ENCODE results near the gene PEX11B.

DNA sequence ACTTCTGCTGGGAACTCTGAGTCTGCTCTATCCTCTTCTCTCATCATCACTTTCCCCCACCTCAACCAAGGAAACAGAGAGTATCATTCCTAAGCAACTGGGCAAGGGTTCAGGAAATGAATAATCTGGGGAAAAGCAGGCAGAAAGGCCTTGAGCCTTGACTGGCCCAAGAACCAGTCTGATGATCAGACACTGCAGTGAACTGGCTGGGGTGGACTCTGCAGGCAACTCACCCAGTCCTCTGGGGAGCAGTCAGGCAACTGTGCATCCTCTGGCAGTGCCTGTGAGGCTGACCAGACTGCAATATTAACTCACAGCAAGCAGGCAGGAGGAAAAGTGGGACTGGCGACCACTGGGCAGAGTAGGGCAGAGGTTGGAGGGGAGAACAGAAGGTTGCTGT, 33.8 kb downstream of the PEX11B start:
- TF ChIP-seq GATA2 (IDR thresholded peaks at IDR 0.05; ENCODE audit: insufficient read depth, insufficient read length, low read depth, low read length) = no peak
- TF ChIP-seq, protein P1, sequence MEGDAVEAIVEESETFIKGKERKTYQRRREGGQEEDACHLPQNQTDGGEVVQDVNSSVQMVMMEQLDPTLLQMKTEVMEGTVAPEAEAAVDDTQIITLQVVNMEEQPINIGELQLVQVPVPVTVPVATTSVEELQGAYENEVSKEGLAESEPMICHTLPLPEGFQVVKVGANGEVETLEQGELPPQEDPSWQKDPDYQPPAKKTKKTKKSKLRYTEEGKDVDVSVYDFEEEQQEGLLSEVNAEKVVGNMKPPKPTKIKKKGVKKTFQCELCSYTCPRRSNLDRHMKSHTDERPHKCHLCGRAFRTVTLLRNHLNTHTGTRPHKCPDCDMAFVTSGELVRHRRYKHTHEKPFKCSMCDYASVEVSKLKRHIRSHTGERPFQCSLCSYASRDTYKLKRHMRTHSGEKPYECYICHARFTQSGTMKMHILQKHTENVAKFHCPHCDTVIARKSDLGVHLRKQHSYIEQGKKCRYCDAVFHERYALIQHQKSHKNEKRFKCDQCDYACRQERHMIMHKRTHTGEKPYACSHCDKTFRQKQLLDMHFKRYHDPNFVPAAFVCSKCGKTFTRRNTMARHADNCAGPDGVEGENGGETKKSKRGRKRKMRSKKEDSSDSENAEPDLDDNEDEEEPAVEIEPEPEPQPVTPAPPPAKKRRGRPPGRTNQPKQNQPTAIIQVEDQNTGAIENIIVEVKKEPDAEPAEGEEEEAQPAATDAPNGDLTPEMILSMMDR (IDR thresholded peaks at IDR 0.05; ENCODE audit: extremely low read depth in 1 of 2, insufficient read depth in 1 of 2, low read depth in 1 of 2, low read length in 2 of 2) = no peak

All from endothelial cell of umbilical vein (primary cell).